Measurements from ENCODE around the gene NSG1.

- TF ChIP-seq CTCF (IDR thresholded peaks at IDR 0.05; ENCODE audit: poor library complexity) = no peak
- no peak for TF ChIP-seq EZH2phosphoT487 (IDR thresholded peaks at IDR 0.05; ENCODE audit: low read depth, severe bottlenecking, unreplicated experiment)
- no peak for TF ChIP-seq EZH2 (IDR thresholded peaks at IDR 0.05; ENCODE audit: borderline replicate concordance)
These were observed 34.5 kb downstream of the NSG1 start for GRCh38 chr4:4421356-4421755.
